Central memory CD4-positive, alpha-beta T cell (primary cell): ENCODE data around the gene COL15A1.

ENCODE experiments used
- DNase-seq: peaks from one replicate; pipeline ENCODE4 v3.0.0; 2022

Gene COL15A1

DNA sequence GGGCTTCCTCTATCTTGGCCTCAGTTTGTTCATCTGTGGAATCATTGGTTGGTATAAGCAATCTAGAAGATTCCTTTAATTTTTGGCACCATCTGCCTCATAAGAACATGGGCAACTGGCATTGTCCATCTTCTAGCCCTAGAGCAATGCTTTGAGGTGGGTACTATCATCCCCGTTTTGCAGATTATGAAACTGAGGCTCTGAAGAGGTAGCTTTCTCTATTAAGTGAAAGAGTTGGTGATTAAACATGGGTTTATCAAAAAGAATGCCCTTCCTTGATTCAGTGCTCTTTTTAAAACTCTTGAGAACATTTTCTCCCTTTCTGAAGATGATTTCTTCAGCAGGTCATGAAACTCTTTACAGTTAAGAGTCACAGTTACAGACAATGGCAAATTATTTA lies 118.8 kb downstream of the COL15A1 start:
- DNase-seq: no peak

DNA sequence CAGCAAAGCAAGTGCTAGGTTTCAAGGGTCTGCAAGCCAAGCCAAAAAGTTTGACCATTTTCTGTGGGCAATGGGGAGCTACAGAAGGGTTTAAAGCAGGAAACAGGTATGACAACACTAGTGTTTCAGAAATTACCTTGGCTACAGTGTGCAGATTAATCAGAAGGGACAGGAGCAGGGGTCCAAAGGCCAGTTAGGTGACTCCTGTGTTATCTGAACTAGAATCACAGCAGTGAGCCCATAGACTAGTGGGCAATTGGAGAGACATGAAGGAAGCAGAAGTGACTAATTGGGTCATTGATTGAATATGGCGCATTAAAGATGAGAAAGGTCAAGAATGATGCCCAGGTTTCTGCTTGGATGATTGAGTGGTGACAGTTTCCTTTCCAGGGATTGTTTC lies 119.8 kb downstream of the COL15A1 start:
- DNase-seq: no peak

DNA sequence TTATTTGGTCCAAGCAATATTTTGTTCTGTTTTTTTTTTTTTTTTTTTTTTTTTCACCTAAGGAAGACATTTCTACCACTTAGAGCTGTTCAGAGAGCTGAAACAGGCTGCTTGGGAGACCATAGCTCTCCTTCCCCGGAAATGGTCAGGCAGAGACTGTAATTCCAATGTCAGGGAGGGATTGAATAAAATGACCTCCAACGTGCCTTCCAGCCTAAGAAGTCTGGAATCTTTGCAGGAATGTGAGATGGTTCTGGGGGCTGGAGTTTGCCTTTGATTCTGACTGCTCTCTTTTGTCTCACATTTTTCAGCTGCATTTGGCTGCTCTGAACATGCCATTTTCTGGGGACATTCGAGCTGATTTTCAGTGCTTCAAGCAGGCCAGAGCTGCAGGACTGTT lies 122.9 kb downstream of the COL15A1 start:
- DNase-seq: no peak

DNA sequence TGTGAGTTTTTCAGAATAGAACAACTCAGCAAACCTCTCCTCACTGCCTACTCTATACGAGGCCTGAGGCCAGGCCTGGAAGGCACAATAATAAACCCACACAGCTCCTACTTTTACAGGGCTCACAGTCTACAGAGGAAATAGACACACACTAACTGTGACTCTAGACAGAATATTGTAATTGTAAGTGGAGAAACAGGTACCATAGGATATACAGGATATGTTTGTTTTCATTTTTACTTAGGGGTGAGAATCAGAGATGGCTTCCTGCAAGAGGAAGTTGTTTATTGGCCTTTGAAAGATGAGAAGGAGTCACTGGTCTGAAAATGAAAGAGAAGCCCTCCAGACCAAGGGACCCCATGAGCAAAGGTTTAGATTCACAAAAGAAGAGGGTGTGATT lies 125.4 kb downstream of the COL15A1 start:
- DNase-seq: no peak

DNA sequence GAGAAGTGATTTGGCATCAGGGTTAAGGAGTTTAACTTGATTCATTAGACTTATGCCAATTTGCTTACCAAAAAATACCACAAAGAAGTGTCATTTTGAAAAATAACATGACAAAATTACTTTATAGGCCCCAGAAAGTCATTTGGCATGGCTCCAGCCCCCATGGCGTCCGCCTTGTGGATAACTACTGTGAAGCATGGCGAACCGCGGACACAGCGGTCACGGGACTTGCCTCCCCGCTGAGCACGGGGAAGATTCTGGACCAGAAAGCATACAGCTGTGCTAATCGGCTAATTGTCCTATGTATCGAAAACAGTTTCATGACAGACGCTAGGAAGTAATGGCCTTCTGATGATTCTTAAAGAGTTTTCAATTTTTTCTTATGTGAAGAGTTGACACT lies 125.8 kb downstream of the COL15A1 start:
- no peak for DNase-seq

DNA sequence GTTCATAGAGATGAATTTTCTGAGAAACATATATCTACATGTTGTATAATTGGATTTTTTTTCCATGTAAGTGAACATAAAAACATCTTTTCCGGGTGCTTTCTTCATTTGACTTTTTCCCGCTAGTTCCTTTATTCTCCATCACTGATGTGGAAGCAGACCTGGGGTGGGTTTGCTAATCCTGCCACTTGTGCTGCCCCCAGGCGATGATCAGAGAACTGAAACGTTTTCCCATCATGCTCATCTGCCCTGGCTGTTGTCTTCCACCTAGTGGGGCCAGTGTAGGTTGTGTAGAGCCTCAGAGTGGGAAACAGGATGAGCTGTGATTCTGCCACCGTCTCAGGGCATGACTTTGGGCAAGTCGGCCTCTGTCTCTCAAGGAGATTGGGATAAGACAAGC lies 127.0 kb downstream of the COL15A1 start:
- no peak for DNase-seq

DNA sequence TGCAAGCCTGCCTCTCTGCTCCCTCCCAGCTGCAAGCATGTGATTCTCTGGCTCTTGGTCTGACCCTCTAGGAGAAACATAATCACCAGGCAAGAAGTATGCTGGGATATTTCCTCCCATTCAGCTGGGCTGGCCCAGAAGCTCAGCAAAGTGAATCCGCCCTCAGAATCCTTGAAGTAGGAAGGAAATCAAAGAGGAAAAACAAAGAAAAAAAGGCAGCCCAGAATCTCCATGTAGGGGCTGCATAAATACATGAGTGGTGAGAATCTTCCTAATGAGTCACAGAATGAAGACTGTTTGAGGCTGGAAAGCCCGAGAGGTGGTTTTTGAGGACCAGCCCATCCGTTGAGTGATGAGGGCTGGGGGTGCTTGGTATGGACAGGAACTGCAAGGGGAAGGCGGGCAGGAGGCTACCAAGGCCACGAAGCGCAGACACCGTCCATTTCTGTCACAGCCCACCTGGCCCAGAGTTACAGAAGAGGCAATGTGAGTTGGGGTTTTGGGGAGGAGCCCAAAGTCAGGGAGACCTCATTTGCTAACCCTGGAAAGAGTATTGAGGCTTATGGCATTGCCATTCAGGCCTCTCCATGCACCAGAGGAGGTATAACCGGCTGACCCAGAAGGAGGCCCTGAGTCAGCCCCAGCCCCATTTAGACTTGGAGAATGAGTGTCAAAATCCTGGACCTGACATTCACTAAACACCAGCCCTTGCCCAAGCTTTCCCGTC lies 127.8 kb downstream of the COL15A1 start:
- no peak for DNase-seq

DNA sequence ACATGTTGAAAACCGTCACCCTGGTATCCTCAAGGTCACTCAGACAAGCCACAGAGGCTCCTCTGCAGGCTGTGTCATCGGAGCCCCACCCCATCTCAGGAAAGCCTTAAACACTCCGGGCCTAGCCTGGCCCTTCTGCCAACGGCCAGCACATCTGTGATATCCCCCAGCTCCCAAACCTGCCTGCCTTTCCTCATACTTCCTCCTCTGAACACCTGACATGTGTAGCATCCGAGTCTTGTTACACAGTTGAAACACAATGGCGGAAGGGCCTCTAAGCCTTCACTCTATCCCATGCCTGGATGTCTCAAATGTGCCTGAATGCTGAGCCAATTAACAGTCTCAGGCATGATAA lies 128.3 kb downstream of the COL15A1 start:
- DNase-seq: no peak

DNA sequence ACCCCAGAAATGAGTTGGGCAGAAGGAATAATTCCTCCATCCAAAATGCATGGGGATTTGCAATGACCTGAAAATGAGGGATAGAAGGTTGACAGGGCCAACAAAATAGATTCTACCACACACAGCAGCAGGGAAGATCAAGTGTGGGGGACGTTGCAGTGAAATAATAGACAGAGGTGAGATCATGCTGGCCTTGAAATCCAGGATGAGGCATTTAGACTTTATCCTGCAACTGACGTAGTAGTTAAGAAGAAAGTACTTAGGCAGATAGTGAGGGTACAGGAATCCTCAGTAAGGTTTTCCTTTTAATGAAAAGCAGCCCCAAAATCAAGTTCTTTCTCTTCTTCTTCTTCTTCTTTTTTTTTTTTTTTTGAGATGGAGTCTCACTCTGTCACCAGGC lies 129.6 kb downstream of the COL15A1 start:
- no peak for DNase-seq

DNA sequence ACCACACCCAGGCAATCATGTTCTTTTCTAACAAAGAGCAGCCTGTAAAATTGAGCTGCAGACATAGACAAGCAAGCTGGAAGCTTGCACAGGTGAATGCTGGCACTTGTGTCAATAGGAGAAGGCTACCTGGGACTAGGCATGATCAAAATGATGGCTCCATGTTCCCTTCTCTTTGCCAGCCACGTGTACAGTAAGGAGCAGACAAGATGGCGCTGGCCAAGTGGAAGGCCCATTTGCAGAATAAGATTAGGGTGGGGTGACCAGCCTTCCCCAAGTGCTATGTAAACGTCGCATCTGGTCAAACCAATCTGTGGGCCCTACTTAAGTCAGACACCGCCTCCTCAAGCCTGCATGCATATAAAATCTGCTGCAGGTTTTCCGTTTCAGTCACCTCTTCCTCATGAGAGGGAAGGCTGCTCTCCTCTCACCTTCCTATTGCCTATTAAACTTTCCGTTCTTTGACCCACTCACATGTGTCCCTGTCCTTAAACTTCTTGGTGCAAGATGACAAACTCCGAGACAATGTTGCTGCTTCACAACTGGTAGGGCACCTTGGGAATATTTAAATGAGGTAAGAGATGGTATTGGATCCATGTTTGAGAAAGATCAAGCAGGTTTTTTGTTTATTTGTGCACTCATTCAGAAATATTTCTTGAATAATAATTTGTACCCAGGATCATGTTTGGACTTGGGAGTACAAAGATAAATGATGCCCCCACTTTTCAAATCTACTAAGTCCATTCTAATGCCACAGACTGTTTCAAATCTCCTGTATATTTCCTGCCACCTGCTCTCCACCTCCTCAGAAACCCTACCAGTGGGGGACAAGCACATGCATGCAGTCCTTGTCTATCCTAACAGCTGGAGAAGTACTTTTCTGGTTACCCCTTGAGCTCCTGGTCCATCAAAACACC lies 130.5 kb downstream of the COL15A1 start:
- DNase-seq: no peak

DNA sequence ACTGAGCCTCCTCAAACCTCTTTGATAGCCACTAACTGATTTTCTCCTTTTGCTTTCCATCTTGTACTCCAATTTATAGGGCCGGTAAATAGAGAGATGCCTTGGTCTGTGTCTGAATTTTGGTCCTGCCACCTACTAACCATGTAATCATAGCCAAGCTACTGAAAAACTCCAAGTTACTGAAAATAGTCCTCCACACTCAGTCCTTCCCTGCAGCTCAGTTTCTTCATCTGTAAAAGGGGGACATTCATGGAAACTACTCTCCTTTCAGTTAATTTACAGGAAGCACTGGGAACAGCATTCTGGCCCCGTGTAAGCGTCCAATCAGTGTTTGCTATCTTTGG lies 131.2 kb downstream of the COL15A1 start:
- no peak for DNase-seq

DNA sequence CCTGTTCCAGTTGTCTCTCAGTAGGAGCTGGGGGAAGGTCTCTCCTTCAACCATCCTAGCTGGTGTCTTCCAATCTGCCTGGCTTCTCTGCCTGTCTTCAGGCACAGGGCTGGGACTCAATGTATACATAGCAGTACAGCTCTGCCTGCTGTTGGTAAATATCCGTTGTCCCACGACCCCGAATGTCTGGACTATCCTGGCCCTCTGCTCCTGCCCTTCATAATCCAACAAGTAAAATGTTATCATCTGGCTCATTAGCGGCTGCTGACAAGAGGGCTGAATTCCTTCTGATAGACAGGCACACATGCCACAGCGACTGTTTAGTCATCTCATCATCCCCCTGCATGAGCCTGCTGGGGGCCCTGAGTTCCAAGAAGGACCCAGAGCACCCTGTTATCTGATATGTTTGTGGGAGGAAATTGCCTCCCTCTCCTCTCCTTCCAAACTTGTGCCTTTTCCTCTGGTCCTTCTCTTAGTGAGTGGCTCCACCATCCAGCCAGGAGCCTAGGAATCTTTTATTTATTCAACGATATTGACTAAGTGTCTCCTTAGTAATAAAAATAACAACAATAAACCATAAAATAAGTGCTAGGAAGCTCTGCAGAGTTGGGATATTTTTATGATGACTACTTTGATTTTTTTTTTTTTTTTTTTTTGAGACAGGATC lies 131.7 kb downstream of the COL15A1 start:
- no peak for DNase-seq

DNA sequence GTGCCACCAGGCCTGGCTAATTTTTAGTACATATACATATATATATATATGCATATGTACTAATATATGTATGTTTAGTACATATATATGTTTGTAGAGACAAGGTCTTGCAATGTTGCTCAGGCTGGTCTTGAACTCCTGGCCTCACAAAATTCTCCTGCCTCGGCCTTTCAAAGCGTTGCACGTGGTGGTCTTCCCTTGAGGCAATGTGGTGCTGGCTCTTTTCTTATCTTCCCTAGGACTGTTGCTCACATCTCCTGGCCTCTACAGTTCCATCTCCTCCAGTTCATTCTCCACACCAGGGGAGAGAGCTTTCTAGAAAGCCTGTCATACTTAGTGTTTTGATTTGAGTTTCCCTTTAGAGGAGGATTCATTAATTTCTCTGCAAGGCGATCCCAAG lies 132.3 kb downstream of the COL15A1 start:
- no peak for DNase-seq

DNA sequence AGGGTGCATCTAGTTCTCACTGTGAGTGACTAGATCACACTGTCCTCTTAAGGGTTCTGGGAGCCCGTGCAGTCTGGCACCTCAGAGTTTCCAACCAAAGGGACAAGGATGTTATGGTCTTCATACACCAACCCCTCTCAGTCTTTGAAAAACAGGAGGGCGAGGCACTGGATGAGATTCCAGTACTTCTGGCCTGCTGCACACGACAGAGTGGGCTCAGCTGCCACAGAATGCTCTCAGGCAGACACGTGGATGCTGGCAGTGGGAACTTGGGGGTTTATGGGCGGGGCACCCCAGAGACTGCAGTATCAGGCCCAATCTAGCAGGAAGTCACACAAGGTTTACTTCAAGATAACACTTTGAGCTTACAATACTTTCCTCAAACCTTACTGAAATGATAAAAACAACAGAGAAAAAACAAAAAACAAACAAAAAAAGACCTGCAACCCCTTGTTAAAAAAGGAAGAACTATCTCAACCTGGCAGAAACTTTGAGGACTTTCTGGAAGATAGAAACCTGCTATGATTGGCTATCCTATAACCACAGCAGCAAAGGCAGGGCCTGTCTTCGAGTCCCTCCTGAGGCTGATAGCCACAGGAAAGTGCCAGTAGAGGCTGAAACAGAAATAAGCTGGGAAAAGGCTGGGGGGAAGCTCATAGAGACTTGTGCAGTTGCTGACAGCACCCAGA lies 132.9 kb downstream of the COL15A1 start:
- DNase-seq: peak; percentile 46

DNA sequence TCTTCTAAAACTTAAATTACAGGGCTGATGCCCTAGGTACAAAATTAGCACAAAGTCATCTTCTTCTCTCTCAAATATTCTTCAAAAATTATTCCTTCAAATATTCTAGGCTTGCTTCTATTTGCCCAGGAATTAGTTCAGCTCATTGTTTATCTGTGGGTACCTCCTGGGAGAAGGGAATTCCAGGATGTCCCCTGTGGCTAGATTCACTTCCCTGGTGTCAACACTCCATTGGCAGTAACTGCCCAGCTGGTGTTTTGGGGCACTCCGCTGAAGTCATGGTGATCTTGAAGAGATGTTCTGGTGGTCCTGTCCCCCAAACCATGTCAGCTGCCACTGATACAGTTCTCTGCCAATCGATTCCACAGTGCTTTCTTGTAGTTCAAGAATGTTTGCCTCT lies 135.0 kb downstream of the COL15A1 start:
- no peak for DNase-seq

DNA sequence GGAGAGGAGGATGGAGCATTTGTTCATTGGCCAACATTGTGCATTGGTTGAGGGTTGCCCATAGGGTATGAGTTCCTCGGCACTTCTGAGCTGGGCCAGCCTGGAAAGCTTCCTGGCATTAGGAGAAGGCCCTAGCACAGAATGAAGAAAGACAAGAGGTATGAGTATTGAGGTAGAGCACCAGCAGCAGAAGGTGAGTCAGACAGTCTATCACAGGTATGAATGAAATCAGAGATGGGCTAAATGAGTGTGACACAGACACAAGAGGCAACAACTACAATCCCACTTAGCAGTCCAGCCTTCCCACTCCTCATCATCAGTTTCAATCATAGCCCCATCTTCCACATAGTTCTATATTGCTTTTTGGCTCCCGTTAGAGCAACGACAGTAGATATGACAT lies 135.8 kb downstream of the COL15A1 start:
- no peak for DNase-seq

DNA sequence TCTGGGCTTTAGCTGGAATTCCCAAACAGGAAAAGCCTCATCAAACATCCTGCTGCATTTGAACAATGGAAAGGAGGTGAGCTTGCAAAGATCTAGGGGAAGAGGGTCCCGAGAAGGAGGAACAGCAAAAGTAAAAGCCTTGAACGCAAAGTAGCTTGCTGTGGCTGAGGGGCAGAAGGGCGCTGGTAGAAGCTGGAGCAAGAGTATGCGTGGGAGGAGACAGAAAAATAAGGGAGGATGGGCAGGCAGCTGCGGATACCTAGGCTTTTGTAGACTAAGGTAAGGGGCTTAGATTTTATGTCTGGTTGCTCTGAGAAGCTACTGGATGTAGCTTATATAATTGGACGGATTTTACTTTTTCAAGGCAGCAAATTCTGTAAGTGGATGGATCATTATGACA lies 139.3 kb downstream of the COL15A1 start:
- DNase-seq: no peak

DNA sequence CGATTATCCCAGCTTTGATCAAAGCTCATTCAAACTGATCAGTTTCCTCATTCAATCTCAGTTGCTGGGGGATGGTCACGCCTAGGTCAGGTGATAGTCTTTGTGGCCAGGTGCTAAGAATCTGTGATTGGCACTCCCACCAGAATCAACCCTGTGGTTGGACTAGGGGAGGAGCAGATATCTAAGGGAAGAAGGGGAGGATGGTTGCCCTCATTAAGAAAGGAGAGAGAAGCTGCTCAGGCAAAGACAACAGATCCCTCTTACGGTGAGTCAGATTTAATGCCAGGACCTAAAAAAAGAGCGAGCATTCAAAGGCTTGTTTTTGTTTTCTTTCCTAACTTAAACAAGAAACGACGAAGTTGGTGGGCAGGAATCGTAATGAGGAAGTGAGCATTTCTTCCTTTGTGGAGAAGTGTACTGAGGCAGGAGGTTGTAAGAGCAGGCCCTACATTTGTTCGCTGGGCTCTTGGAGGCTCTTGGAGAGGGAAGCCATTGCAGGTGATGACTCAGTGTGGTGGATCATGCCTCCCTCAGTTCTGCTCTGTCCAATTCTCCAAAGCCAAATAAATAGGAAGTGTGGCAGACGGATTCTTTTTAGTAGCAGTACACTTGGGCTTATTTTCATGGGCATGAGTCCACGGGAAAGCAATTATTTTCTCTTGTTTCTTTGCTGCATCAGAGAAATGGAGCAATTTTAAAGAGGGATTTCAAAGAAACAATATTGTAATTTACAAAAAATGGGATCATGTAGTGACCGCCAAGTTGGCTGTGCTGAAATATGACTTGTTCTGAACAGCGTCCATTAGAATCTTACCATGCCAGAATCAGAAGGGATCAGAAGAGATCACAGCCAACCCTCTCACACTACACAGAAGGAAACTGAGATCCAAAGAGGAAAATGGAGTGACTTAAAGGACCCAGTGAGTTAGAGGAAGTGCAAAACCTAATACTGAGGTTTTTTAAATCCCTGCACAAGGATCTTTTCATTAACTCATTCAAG lies 142.5 kb downstream of the COL15A1 start:
- no peak for DNase-seq

DNA sequence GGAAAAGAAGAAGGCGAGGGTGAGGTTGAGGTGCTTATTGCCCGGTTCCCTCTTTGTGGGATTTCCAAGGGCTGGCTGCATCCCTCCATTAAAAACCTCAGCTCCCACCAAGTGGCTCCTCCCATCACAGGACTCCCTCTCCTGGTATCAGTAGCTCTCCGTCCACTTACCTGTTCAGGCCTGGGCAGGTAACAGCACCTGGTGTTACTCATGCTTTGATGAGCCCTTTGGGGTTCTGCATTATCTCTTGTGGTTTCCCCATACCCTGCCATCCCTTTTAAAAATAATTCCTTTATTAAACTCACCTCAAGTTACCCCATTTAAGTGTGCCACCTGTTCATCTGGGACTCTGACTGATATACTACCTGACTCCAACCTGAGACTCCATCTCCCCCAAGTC lies 143.8 kb downstream of the COL15A1 start:
- DNase-seq: no peak

DNA sequence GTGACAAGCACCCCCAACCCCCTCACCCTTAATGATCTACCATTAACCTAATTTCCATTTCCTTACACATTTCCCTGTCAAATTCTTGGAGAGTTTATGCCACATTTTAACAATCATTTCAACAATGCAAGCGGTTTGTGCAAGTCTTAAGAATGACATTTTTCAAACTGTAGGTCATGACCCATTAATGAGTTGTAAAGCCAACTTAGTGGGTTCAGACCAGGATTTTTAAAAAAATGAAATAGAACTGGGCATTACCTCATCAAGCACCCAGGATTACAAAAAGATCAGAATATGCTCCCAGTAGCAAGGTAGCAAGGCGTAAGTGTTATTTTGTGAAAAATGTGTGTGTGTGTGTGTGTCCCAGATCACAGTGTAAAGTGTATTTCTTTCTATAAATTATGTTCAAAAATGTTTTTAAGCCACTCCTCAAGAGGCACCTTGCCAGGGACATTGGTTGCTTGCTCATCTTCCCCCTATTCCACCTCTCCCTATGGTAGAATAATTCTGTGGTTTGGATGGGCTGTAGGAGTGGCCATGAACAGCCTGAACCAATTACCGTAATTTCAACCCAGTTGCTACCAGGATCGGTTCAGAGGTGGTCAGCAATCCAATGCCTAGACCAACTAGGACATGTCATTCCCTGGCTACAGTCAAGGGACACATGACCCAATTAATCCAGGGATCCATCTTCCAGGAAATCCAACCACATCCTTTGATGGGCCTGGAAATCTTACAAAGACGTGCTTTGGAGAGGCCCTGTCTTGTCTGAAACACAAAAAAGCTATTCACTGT lies 146.8 kb downstream of the COL15A1 start:
- DNase-seq: no peak
